Fibroblast of lung (primary cell): ENCODE results near the gene OR1M1.
"Not testable (repeated sequence)": the region's sequence is repeated elsewhere in the genome, so short reads cannot be mapped to it uniquely, and the experiment has no call there.

Experiments
- EZH2 ChIP-seq: IDR thresholded peaks from 2 replicates; pipeline ENCODE4 v1.5.1; 2012; ENCODE audit warnings: low read length, control low read depth, mild to moderate bottlenecking; ENCODE audit errors: missing control alignments
- TF ChIP-seq, protein P1 (sequence below), 2 donors: IDR thresholded peaks in 1 of 2; conservative IDR thresholded peaks in 1 of 2; 1 replicate in 1 of 2; 2 replicates in 1 of 2; pipeline ENCODE4 v1.5.1; 2011 to 2012; ENCODE audit warnings: low read length in 2 of 2, control low read depth in 1 of 2, inconsistent platforms in 1 of 2, low read depth in 1 of 2, mild to moderate bottlenecking in 1 of 2

DNA sequence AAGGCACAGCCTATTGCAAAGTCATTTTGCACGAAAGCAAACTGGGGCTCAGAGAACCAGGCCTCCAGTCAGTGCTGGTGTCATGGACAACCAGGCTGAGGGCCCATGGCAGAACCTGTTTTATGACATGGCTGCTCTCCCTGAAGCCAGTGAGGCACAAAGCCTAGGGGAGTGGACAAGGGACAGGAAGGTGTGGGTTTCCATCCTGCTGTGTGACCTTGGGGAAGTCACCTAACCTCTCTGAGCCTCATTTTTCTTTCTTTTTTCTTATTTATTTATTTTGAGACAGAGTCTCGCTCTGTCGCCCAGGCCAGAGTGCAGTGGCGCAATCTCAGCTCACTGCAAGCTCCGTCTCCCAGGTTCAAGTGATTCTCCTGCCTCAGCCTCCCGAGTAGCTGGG is 15.1 kb upstream of the OR1M1 start:
- TF ChIP-seq, protein P1, sequence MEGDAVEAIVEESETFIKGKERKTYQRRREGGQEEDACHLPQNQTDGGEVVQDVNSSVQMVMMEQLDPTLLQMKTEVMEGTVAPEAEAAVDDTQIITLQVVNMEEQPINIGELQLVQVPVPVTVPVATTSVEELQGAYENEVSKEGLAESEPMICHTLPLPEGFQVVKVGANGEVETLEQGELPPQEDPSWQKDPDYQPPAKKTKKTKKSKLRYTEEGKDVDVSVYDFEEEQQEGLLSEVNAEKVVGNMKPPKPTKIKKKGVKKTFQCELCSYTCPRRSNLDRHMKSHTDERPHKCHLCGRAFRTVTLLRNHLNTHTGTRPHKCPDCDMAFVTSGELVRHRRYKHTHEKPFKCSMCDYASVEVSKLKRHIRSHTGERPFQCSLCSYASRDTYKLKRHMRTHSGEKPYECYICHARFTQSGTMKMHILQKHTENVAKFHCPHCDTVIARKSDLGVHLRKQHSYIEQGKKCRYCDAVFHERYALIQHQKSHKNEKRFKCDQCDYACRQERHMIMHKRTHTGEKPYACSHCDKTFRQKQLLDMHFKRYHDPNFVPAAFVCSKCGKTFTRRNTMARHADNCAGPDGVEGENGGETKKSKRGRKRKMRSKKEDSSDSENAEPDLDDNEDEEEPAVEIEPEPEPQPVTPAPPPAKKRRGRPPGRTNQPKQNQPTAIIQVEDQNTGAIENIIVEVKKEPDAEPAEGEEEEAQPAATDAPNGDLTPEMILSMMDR (conservative IDR thresholded peaks at IDR 0.05 in 1 of 2, IDR thresholded peaks at IDR 0.05 in 1 of 2; ENCODE audit: low read depth in 1 of 2, low read length in 2 of 2), result not testable (repeated sequence)
- TF ChIP-seq EZH2, result not testable (repeated sequence)
